ENCODE results near the gene DDAH1.

- no peak for TF ChIP-seq CTCF (IDR thresholded peaks at IDR 0.05)
- no peak for TF ChIP-seq POLR2A (IDR thresholded peaks at IDR 0.05)
- no peak for TF ChIP-seq POLR2AphosphoS5 (IDR thresholded peaks at IDR 0.05)
These were observed 148.6 kb downstream of the DDAH1 start for GRCh38 chr1:85316321-85316720.

All from gastroesophageal sphincter (tissue), 3 donors.